ENCODE measurements around the gene WDR89.
"Not testable (repeated sequence)": the region's sequence is repeated elsewhere in the genome, so short reads cannot be mapped to it uniquely, and the experiment has no call there.

WDR89 gene

DNA sequence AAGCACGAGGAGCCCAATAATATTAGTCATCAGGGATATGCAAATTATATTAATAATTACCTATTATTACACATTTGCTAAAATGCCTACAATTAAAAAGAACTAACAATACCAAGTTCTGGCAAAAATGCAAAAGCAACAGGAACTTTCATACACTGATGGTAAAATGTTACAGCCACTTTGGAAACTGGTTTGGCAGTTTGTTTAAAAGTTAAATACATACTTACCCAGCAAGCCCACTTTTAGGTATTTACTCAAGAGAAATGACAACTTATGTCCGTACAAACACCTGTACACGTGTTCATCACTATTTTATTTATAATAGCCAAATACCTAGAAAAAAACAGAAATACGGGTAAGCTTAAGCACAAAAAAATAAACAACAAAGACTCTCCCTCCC, 17.0 kb downstream of the WDR89 start:
- CTCF ChIA-PET = no interaction called here
- DNase-seq (ENCODE audit: low read depth, low spot score) = no peak
- TF ChIP-seq, protein P1, sequence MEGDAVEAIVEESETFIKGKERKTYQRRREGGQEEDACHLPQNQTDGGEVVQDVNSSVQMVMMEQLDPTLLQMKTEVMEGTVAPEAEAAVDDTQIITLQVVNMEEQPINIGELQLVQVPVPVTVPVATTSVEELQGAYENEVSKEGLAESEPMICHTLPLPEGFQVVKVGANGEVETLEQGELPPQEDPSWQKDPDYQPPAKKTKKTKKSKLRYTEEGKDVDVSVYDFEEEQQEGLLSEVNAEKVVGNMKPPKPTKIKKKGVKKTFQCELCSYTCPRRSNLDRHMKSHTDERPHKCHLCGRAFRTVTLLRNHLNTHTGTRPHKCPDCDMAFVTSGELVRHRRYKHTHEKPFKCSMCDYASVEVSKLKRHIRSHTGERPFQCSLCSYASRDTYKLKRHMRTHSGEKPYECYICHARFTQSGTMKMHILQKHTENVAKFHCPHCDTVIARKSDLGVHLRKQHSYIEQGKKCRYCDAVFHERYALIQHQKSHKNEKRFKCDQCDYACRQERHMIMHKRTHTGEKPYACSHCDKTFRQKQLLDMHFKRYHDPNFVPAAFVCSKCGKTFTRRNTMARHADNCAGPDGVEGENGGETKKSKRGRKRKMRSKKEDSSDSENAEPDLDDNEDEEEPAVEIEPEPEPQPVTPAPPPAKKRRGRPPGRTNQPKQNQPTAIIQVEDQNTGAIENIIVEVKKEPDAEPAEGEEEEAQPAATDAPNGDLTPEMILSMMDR (IDR thresholded peaks at IDR 0.05; ENCODE audit: insufficient read depth, low read length, missing control alignments) = no peak
- POLR2A ChIA-PET = no interaction called here
- no peak overlapping the region for H3K4me3 ChIP-seq (ENCODE audit: low read depth, low read length)

DNA sequence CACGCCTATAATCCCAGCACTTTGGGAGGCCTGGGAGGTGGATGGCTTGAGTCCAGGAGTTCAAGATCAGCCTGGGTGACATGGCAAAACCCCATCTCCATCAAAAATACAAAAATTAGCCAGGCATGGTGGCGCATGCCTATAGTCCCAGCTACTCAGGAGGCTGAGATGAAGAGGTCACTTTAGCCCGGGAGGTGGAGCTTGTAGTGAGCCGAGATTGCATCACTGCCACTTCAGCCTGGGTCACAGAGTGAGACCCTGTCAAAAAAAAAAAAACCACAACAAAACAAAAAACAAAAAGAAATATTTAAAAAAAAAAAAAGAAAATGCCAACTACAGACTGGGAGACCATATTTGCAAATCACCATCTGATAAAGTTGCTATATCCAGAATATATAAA, 17.5 kb downstream of the WDR89 start:
- H3K4me3 ChIP-seq (ENCODE audit: low read depth, low read length) = no peak overlapping the region
- POLR2A ChIA-PET = no interaction called here
- no peak for DNase-seq (ENCODE audit: low read depth, low spot score)
- TF ChIP-seq, protein P1 (IDR thresholded peaks at IDR 0.05; ENCODE audit: insufficient read depth, low read length, missing control alignments) = no peak
- CTCF ChIA-PET = interaction anchor here (2.5 kb wide), 1 partner anchor 8 kb away, joined by 11 read pairs; no protein-coding TSS in a partner anchor

DNA sequence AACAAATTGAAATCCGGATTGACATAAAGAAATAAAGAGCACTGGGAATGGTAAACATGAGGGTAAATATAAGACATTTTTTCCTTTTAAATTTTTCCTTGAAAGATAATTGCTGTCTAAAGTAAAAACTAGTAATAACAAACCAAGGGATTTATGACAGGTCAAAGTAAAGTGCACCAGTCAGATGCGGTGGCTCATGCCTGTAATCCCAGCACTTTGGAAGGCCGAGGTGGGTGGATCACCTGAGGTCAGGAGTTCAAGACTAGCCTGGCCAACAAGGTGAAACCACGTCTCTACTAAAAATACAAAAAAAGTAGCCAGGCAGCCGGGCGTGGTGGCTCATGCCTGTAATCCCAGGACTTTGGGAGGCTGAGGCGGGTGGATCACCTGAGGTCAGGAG, 19.7 kb downstream of the WDR89 start:
- CTCF ChIA-PET = interaction anchor here (1.0 to 2.5 kb wide), 3 partner anchors 11 to 682 kb away, joined by 3 to 12 read pairs (median 11); no protein-coding TSS in a partner anchor
- POLR2A ChIA-PET; DNase-seq (ENCODE audit: low read depth, low spot score); H3K4me3 ChIP-seq (ENCODE audit: low read depth, low read length): not testable (repeated sequence)

DNA sequence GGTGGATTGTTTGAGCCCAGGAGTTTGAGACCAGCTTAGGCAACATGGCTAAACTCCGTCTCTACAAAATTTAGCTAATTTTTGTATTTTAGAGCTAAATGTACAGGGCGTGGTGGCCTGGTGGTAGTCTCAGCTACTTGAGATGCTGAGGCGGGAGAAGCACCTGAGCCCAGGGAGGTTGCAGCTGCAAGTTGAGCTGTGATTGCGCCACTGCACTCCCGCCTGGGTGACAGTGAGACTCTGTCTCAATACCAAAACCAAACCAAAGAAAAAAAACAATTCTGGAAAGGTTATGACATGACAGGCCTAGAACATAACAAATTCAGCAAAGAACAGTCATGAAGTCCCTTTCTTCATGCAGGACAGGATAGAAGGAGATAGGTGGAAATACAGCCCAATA, 25.7 kb downstream of the WDR89 start:
- TF ChIP-seq, protein P1 (IDR thresholded peaks at IDR 0.05; ENCODE audit: insufficient read depth, low read length, missing control alignments) = no peak
- POLR2A ChIA-PET = no interaction called here
- H3K4me3 ChIP-seq (ENCODE audit: low read depth, low read length) = no peak overlapping the region
- CTCF ChIA-PET = interaction anchor here (1.2 kb wide), 1 partner anchor 122 kb away, joined by 3 read pairs; no protein-coding TSS in a partner anchor
- no peak for DNase-seq (ENCODE audit: low read depth, low spot score)

DNA sequence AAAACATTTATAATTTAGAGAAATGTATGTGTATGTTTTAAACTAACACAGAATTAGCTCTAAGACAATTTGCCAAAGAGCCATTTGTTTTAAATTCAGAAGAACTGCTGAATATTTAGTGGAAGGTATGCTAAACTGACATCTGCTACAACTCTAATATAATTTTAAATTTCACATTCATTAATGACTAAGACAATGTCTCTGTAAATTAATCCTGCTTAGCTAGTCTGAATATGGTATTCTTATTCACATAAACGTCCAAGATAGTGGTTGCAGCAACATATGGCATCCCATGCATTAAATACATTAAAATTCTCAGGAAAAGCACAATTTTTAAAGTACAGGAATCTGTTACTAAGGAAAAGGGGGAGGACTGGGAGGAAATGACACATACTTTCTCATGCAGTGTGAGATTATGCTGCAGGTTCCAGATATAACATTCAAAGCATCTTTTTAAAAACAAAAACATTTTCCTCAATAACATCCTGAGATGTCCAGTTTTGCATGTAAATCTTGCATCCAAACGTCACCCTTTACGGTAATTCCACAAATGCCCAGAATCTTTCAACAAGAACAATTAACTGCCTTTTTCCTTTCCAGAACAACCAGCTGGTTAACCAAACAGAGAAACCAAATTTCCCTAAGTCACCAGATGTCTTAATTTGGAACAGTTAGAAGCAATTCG, 26.9 kb downstream of the WDR89 start:
- CTCF ChIA-PET = interaction anchor here (0.8 to 2.4 kb wide), 6 partner anchors 12 to 226 kb away, joined by 3 to 10 read pairs (median 4); no protein-coding TSS in a partner anchor
- H3K4me3 ChIP-seq (ENCODE audit: low read depth, low read length) = no peak overlapping the region
- peak; percentile 16 for DNase-seq (ENCODE audit: low read depth, low spot score)
- TF ChIP-seq, protein P1 (IDR thresholded peaks at IDR 0.05; ENCODE audit: insufficient read depth, low read length, missing control alignments) = no peak
- POLR2A ChIA-PET = no interaction called here

DNA sequence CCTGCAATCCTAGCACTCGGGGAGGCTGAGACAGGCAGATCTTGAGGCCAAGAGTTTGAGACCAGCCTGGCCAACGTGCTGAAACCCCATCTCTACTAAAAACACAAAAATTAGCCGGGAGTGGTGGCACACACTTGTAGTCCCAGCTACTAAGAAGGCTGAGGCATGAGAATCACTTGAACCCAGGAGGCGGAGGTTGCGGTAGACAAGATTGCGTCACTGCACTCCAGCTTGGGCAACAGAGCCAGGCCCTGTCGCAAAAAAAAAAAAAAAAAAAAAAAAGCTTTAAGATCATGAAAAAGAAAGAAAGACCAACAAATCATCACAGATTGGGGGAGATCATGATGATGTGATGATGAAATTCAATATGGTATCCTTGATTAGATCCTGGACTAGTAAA, 30.6 kb downstream of the WDR89 start:
- TF ChIP-seq, protein P1 (IDR thresholded peaks at IDR 0.05; ENCODE audit: insufficient read depth, low read length, missing control alignments) = no peak
- CTCF ChIA-PET = no interaction called here
- POLR2A ChIA-PET = no interaction called here
- DNase-seq (ENCODE audit: low read depth, low spot score) = no peak
- no peak overlapping the region for H3K4me3 ChIP-seq (ENCODE audit: low read depth, low read length)

DNA sequence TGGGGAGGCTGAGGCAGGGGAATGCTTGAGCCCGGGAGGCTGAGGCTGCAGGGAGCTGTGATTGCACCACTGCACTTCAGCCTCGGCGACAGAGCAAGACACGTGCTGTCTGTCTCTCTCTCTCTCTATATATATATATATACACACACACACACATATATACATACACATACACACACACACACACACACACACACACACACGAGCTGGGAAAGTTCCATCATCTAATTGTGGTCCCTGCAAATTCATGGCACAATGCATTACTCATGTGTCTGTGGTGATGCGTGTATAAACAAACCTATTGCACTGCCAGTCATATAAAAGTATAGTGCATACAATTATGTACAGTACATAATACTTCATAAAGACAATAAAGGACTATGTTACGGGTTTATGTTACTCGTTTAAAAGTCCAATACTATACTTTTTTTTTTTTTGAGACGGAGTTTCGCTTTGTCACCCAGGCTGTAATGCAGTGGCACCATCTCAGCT, 36.6 kb downstream of the WDR89 start:
- H3K4me3 ChIP-seq (ENCODE audit: low read depth, low read length) = no peak overlapping the region
- ChIA-PET POLR2A (no interaction called here), CTCF (no interaction called here)
- TF ChIP-seq, protein P1 (IDR thresholded peaks at IDR 0.05; ENCODE audit: insufficient read depth, low read length, missing control alignments) = no peak
- no peak for DNase-seq (ENCODE audit: low read depth, low spot score)

Measured in AG04449 (cell line).